Type B pancreatic cell (in vitro differentiated cells): ENCODE measurements around the gene RFLNA. TPM values are rescaled to one million over a fixed set of nuclear protein-coding genes. Genes with fewer than 3 reads are reported as not detected.

Source experiments
- DNase-seq: peaks from one replicate; pipeline ENCODE4 v3.0.0; 2021; ENCODE audit warnings: mixed read lengths; ENCODE audit not compliant: unreplicated experiment; ENCODE audit errors: extremely low spot score
- H3K27ac Mint-ChIP-seq: 2 replicates; pipeline ENCODE4 v1.8.0; 2021; ENCODE audit warnings: mild to moderate bottlenecking, mixed read lengths
- H3K27me3 Mint-ChIP-seq: 2 replicates; pipeline ENCODE4 v1.8.0; 2021; ENCODE audit warnings: mixed read lengths
- H3K36me3 Mint-ChIP-seq: 2 replicates; pipeline ENCODE4 v1.8.0; 2021; ENCODE audit warnings: mixed read lengths
- H3K4me1 Mint-ChIP-seq: one replicate; pipeline ENCODE4 v1.8.0; 2021; ENCODE audit warnings: mixed read lengths; ENCODE audit not compliant: unreplicated experiment
- H3K4me3 Mint-ChIP-seq: 2 replicates; pipeline ENCODE4 v1.8.0; 2021; ENCODE audit warnings: mild to moderate bottlenecking, mixed read lengths
- H3K9me3 Mint-ChIP-seq: 2 replicates; pipeline ENCODE4 v1.8.0; 2021; ENCODE audit warnings: mixed read lengths
- CTCF ChIP-seq: fragments of 200-600 bp; sonication (generic); conservative IDR thresholded peaks from 2 replicates; pipeline ENCODE4 v1.5.0; 2021; ENCODE audit warnings: antibody characterized with exemption, mild to moderate bottlenecking
- total RNA-seq: library from RNA; stranded (reverse); gene quantifications from 2 replicates; pipeline ENCODE4 v1.2.1, GENCODE V29; 2021; ENCODE audit warnings: low replicate concordance

RFLNA gene
- total RNA-seq, 1 donor from 2014 or later: 57.4 TPM

- no peaks in the 10 kb centered on the region for H3K4me1 Mint-ChIP-seq
- peaks cover 12% of the 10 kb centered on the region for H3K36me3 Mint-ChIP-seq
- H3K27ac Mint-ChIP-seq: no peak overlapping the region
- no peak for DNase-seq
- TF ChIP-seq CTCF: no peak
- H3K4me3 Mint-ChIP-seq: no peak overlapping the region
- H3K9me3 Mint-ChIP-seq: no peaks in the 10 kb centered on the region
- no peaks in the 10 kb centered on the region for H3K27me3 Mint-ChIP-seq
Observed at GRCh38 chr12:124334266-124334665, 39.4 kb downstream of the RFLNA start.

DNA sequence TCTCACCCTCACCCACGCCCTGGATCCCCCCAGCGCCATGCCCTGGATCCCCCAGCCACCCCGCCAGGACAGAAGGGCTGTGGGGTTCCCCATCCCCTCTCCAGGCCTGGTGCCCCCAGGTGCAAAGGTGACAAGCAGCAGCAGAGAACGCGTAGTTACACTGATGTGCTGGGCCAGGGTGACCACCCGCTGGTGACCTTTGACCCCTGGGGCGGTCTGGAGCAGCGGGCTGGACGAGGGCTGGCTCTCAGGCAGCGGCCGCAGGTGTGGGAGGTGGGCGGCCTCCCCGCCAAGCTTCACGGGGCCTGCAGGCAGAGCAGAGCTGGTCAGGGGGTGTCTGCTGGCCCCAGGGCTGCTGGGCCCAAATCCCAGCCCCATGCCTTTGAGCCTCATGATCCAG is 40.1 kb downstream of the RFLNA start:
- Mint-ChIP-seq H3K36me3 (peaks cover 9% of the 10 kb centered on the region), H3K9me3 (no peaks in the 10 kb centered on the region), H3K4me3 (no peak overlapping the region), H3K27me3 (no peaks in the 10 kb centered on the region), H3K4me1 (no peaks in the 10 kb centered on the region), H3K27ac (no peak overlapping the region)
- no peak for TF ChIP-seq CTCF
- DNase-seq: no peak

DNA sequence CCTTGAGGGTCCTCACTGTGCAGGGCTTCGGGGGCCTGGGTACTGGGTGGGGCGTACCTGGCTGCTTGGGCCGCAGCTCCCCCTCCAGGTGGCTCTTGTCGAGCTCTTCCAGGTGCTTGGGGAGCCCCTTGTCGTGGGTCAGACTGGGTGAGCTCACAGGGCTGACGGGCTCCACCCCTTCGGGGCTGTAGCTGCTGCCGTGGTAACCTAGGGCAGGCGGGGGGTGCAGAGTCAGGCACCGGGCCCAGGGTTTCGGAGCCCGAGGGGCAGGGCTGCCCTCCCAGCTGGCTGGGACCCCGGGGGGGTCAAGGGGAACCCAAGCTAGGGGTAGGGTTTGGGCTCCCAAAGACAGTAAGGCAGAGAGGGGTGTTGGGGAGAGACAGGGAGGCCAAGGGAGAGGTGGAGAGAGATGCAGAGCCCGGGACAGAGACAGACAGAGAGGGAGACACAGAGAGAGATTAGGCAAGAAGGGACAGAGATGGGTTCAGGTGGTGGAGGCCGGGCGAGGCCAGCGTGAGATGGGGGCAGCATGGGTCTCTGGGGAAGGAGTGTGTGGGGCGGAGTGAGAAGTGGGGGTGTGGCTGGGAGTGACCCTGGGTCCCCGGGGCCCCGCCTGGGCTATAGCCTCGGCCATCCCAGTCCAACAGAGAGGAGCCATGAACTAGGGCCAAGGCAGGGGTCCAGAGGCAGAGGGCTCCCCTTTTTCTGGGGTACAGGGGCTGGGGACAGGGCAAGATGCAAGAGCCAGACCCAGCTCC is 40.7 kb downstream of the RFLNA start:
- no peak for TF ChIP-seq CTCF
- Mint-ChIP-seq H3K9me3 (no peaks in the 10 kb centered on the region), H3K4me3 (no peak overlapping the region), H3K27ac (no peak overlapping the region), H3K36me3 (peaks cover 9% of the 10 kb centered on the region), H3K4me1 (no peaks in the 10 kb centered on the region), H3K27me3 (no peaks in the 10 kb centered on the region)
- DNase-seq: no peak

GRCh38 chr12:124336184-124336437 is 41.2 kb downstream of the RFLNA start:
- H3K9me3 Mint-ChIP-seq: no peaks in the 10 kb centered on the region
- DNase-seq: no peak
- no peak overlapping the region for H3K27ac Mint-ChIP-seq
- peaks cover 12% of the 10 kb centered on the region for H3K36me3 Mint-ChIP-seq
- no peak for TF ChIP-seq CTCF
- H3K4me1 Mint-ChIP-seq: no peaks in the 10 kb centered on the region
- no peaks in the 10 kb centered on the region for H3K27me3 Mint-ChIP-seq
- H3K4me3 Mint-ChIP-seq: no peak overlapping the region

DNA sequence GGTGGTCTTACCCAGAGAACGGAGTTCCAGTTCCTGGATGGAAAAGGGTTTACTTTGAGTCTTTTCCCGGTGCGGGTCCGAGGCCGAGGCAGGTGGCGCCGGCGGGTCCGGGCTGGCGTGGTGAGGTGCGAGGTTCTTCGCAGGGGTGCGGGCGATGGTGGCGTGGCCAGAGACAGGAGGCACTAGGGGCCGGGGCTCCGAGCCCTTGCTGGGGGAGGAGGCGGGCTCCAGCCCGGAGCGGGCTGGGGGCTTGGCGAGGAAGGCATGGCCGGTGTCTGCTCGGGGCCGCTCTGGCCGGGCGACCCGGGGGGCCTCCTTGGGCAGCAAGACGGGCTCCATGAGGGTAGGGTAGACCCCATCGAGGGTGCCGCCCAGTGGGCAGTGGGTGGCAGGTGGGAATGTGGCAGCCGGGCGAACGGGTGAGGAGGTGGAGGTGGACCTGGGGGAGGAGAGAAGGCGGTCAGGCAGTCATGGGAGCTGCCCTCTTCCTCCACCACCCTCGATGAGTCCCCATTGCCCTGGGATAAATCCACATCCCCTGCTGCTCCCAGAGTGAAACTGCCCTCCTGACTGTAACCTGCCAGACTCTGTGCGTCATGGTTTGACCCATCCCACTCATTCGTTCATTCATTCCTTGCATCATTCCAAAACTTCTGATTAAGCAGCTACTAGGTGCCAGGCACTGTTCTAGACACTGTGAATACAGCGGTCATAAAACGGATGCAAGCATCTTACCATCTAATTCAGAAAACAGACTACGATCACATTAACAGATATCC is 42.0 kb downstream of the RFLNA start:
- H3K27me3 Mint-ChIP-seq: no peaks in the 10 kb centered on the region
- H3K9me3 Mint-ChIP-seq: no peaks in the 10 kb centered on the region

More for the DNA sequence above, 42.0 kb downstream of the RFLNA start:
- Mint-ChIP-seq H3K27ac (no peak overlapping the region), H3K36me3 (peaks cover 12% of the 10 kb centered on the region), H3K4me3 (no peak overlapping the region), H3K4me1 (no peaks in the 10 kb centered on the region)
- TF ChIP-seq CTCF: no peak
- no peak for DNase-seq
